GM08714 (cell line): ENCODE results near the gene HSDL2.

Experiments used
- H3K4me3 ChIP-seq: fragments of 200-500 bp; sonication (Bioruptor generic); 2 replicates; pipeline ENCODE4 v1.5.1; 2014; ENCODE audit warnings: mild to moderate bottlenecking, low read length, inconsistent platforms
- ZNF274 ChIP-seq: IDR thresholded peaks from 2 replicates; pipeline ENCODE4 v1.6.1; 2012; ENCODE audit warnings: mild to moderate bottlenecking, low read depth, low read length

Gene HSDL2

GRCh38 chr9:112437406-112437805 is 57.5 kb downstream of the HSDL2 start:
- no peak overlapping the region for H3K4me3 ChIP-seq
- TF ChIP-seq ZNF274: no peak

GRCh38 chr9:112439171-112439570 is 59.3 kb downstream of the HSDL2 start:
- H3K4me3 ChIP-seq: no peak overlapping the region
- no peak for TF ChIP-seq ZNF274

DNA sequence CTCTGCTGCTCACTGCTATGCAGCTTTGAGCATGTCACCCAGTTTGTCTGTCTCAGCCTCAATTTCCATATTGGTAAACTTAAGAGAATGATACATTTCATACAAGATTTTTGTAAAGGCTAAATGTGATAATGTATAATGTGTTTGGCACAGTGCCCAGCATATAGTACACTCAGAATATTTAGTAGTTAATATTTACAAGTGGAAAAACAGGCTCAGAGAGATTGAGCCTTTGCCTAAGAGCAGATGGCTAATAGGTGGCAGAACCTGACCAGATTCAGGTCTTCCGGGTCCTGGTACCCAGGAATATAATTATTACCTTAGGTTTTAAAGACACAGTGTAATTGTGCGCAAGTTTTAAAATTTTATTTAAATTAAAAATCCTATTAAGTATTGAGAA is 59.9 kb downstream of the HSDL2 start:
- no peak overlapping the region for H3K4me3 ChIP-seq
- TF ChIP-seq ZNF274: no peak

DNA sequence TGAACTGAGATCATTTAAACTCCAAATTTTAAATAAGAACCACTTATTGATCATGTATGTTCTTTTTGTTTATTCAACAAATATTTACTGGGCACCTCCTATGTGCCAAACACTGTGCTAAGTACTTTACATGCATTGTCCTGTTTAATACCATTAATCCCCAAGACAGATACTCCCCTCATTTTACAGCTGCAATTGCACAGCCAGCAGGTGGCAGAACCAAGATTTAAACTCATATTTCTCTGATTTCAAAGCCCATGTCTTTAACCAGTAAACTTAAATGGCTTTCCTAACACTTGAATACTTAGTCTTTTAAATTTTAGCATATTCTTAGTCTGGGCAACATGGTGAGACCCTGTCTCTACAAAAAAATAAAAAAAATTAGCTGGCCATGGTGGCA is 63.3 kb downstream of the HSDL2 start:
- no peak overlapping the region for H3K4me3 ChIP-seq
- TF ChIP-seq ZNF274: no peak

DNA sequence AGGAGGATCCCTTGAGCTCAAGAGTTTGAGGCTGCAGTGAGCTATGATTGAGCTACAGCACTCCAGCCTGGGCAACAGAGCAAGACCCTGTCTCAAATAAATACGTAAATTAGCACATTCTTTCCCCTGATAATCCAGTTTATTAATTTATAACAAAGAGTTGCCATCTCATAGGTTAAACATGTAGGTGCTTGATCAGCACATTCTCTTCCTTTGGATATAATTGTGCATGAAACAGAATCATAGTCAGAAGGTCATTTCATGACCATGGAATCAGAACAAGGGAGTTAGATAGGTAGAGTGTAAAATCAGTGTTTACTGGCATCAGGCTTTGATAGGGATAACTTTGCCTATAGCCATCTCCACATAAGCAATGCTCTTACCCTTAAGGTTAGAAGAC is 63.7 kb downstream of the HSDL2 start:
- TF ChIP-seq ZNF274: no peak

GRCh38 chr9:112445196-112445595 is 65.3 kb downstream of the HSDL2 start:
- TF ChIP-seq ZNF274: no peak
- H3K4me3 ChIP-seq: no peak overlapping the region

More for the DNA sequence above, 63.7 kb downstream of the HSDL2 start:
- no peak overlapping the region for H3K4me3 ChIP-seq

DNA sequence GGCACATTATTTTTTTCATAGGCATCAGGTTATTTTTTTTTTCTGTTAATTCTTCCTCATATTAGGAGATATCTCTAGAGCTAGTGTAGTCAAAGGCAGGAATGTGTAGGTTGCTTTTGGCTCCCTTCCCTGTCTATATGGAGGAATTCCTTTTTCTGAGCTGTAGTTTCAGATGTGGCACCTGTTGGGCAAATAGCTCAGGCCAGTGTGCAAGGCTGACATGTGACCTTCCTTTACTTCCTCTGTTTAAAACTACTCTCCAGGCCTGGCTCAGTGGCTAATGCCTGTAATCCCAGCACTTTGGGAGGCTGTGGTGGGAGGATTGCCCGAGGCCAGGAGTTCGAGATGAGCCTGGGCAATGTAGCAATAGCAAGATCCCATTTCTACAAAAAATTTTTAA is 66.2 kb downstream of the HSDL2 start:
- H3K4me3 ChIP-seq: no peak overlapping the region
- no peak for TF ChIP-seq ZNF274

- no peak overlapping the region for H3K4me3 ChIP-seq
- no peak for TF ChIP-seq ZNF274
Observed at GRCh38 chr9:112446526-112446925, 66.6 kb downstream of the HSDL2 start.

GRCh38 chr9:112447283-112447761 is 67.4 kb downstream of the HSDL2 start:
- TF ChIP-seq ZNF274: no peak
- H3K4me3 ChIP-seq: no peak overlapping the region

- no peak overlapping the region for H3K4me3 ChIP-seq
- TF ChIP-seq ZNF274: no peak
Observed at GRCh38 chr9:112462855-112463254, 82.9 kb downstream of the HSDL2 start.

DNA sequence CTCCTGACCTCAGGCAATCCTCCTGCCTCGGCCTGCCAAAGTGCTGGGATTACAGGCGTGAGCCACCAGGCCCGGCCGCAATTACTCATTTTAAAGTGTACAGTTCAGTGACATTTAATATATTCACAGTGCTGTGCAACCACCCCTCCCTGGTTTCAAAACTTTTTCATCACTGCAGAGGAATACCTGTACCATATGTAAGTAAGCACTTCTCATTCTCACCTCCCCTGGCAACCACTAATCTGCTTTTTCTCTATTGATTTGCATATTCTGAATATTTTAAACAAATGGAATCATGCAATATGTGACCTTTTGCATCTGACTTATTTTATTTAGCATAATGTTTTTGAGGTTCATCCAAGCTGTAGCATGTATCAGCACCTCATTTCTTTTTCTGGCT is 85.4 kb downstream of the HSDL2 start:
- H3K4me3 ChIP-seq: no peak overlapping the region
- TF ChIP-seq ZNF274: no peak

GRCh38 chr9:112472996-112473395 is 93.1 kb downstream of the HSDL2 start:
- no peak overlapping the region for H3K4me3 ChIP-seq
- no peak for TF ChIP-seq ZNF274

DNA sequence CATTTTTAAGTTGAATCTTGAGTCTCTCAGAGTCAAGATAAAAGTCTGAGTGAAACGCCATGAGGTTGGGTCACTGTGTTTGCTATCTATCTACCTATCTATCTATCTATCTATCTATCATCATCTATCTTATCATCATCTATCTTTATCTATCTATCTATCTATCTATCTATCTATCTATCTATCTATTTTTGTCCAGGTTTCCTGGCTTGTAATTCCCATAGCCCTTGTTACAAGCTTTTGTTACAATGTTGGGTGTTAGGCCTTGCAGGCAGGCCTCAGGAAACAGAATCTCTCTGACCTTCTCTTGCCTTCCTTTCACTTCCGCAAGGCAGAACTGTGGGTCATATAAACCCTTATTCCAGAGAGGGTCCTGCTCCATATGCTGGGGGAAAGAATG is 94.1 kb downstream of the HSDL2 start:
- TF ChIP-seq ZNF274: no peak

DNA sequence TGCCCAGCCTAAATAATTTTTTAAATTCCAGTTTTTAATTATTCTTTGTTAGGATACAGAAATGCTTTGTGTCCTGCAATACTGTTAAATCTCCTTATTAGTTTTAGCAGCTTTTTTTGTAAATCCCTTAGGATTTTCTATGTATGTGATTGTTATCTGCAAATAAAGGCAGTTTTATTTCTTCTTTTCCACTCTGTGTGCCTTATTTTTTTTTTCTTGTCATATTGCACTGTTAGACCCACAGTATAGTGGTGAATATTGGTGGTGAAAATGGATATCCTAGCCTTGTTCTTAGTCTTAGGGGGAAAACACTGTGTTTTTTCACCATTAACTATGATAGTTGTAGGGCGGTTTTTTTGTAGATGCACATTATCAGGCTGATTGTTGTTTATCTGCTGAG is 95.4 kb downstream of the HSDL2 start:
- TF ChIP-seq ZNF274: no peak
- H3K4me3 ChIP-seq: no peak overlapping the region

More for the DNA sequence above, 94.1 kb downstream of the HSDL2 start:
- H3K4me3 ChIP-seq: no peak overlapping the region

DNA sequence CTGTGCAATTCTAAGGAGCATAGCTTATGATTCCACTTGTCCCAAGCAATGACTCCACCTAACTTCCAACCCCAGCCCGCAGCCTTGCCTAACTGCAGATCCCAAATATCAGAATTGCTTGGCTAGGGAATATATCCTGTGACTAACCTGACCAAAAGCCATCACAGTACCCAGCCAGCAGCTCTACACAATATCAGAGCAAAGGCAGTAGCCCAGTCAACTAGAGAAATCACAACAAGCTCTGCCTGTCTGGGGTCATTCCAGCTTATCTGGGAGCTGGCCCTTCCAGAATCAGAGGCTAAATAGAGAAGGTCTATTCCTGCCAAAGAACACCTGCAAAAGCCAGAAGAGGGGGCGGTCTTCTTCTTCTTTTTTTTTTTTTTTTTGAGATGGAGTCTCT is 97.4 kb downstream of the HSDL2 start:
- TF ChIP-seq ZNF274: no peak
- no peak overlapping the region for H3K4me3 ChIP-seq

- no peak for TF ChIP-seq ZNF274
- H3K4me3 ChIP-seq: no peak overlapping the region
Observed at GRCh38 chr9:112479221-112479620, 99.3 kb downstream of the HSDL2 start.
